Thyroid gland (tissue), 4 donors: ENCODE results near the gene MIB2. TPM values are rescaled to one million over a fixed set of nuclear protein-coding genes. Genes with fewer than 3 reads are reported as not detected.

Experiments used
- DNase-seq, 2 donors: peaks; one replicate each; pipeline ENCODE4 v3.0.0-alpha.2; 2019
- H3K27ac ChIP-seq, 3 donors: fragments of 200-600 bp; sonication (generic); 1 replicate in 2 of 3; 2 replicates in 1 of 3; pipeline ENCODE4 v1.5.1; 2016 to 2019; ENCODE audit warnings: mild to moderate bottlenecking in 1 of 3, moderate library complexity in 1 of 3
- H3K27me3 ChIP-seq: fragments of 200-600 bp; sonication (generic); one replicate; pipeline ENCODE4 v1.5.1; 2019
- H3K36me3 ChIP-seq, 2 donors: fragments of 200-600 bp; sonication (generic); one replicate each; pipeline ENCODE4 v1.5.1; 2016 to 2019
- H3K4me1 ChIP-seq, 2 donors: fragments of 200-600 bp; sonication (generic); one replicate each; pipeline ENCODE4 v1.5.1; 2017 to 2019
- H3K4me3 ChIP-seq, 3 donors: fragments of 200-600 bp; sonication (generic); replicated peaks in 1 of 3; 1 replicate in 2 of 3; 2 replicates in 1 of 3; pipeline ENCODE4 v1.5.1; 2016; ENCODE audit warnings: mild to moderate bottlenecking in 1 of 3
- H3K9me3 ChIP-seq: fragments of 200-600 bp; sonication (generic); one replicate; pipeline ENCODE4 v1.5.1; 2017
- CTCF ChIP-seq, 6 experiments: fragments of 200-600 bp in 3 of 6; fragments of 450-650 bp in 3 of 6; sonication (generic) in 3 of 6; IDR thresholded peaks; one replicate each; pipeline ENCODE4 v1.5.1; 2016 to 2019; ENCODE audit warnings: antibody characterized with exemption in 6 of 6, mild to moderate bottlenecking in 2 of 6, inconsistent platforms in 1 of 6, moderate library complexity in 1 of 6
- POLR2A ChIP-seq, 2 donors: fragments of 450-650 bp; IDR thresholded peaks; one replicate each; pipeline ENCODE4 v1.6.1; 2017; ENCODE audit warnings: antibody characterized with exemption in 2 of 2, mild to moderate bottlenecking in 2 of 2, moderate library complexity in 1 of 2
- WGBS, 2 donors: methylation state at CpG; one replicate each; pipeline ENCODE4 v1.1.5; 2017; 5-methylcytosine and 5-hydroxymethylcytosine counted together
- intact Hi-C: fragments of 100-400 bp; cut with DNase I; formaldehyde crosslinking; loops from one replicate; pipeline ENCODE4 v1.15.1; 2023
- total RNA-seq, 4 donors: library from RNA; depleted of rRNA; stranded (reverse); fragments of >200 nt; gene quantifications; one replicate each; pipeline ENCODE4 v1.2.3, GENCODE V29; 2016

The MIB2 gene
- total RNA-seq, 4 donors from 2014 or later = 54.6 to 110 (median 86.4) TPM

GRCh38 chr1:1601564-1602303 is 13.6 kb upstream of the MIB2 start:
- H3K27me3 ChIP-seq = no peaks in the 10 kb centered on the region
- intact Hi-C loops = no loop called here
- DNase-seq = no peak
- 86 to 88% methylated on average over 8 to 12 of the region's 15 CpGs for WGBS, 2 donors
- peaks cover 10 to 35% of the 10 kb centered on the region in 2 donors for H3K4me1 ChIP-seq
- no peaks in the 10 kb centered on the region for H3K36me3 ChIP-seq
- no peaks in the 10 kb centered on the region for H3K9me3 ChIP-seq
- no peak overlapping the region for H3K27ac ChIP-seq
- no peak for TF ChIP-seq CTCF (IDR thresholded peaks at IDR 0.05)
- TF ChIP-seq POLR2A (IDR thresholded peaks at IDR 0.05) = no peak
- H3K4me3 ChIP-seq = no peak overlapping the region

GRCh38 chr1:1602304-1602967 is 12.9 kb upstream of the MIB2 start:
- TF ChIP-seq CTCF (IDR thresholded peaks at IDR 0.05) (no peak), POLR2A (IDR thresholded peaks at IDR 0.05) (no peak)
- no peak overlapping the region for H3K4me3 ChIP-seq
- H3K4me1 ChIP-seq = peaks cover 10 to 30% of the 10 kb centered on the region in 2 donors
- DNase-seq = no peak
- H3K27ac ChIP-seq = no peak overlapping the region
- WGBS, 2 donors = 64 to 67% methylated on average over 17 to 18 of the region's 18 CpGs
- H3K9me3 ChIP-seq = no peaks in the 10 kb centered on the region
- no peaks in the 10 kb centered on the region for H3K27me3 ChIP-seq
- H3K36me3 ChIP-seq = no peaks in the 10 kb centered on the region
- intact Hi-C loops = no loop called here

GRCh38 chr1:1602968-1603506 is 12.3 kb upstream of the MIB2 start:
- DNase-seq = no peak
- no peak overlapping the region for H3K27ac ChIP-seq
- H3K4me3 ChIP-seq = no peak overlapping the region
- peaks cover 7 to 24% of the 10 kb centered on the region in 2 donors for H3K4me1 ChIP-seq
- intact Hi-C loops = no loop called here
- WGBS, 2 donors = 66 to 81% methylated on average over 9 of the region's 13 CpGs
- no peaks in the 10 kb centered on the region for H3K9me3 ChIP-seq
- TF ChIP-seq POLR2A (IDR thresholded peaks at IDR 0.05) (no peak), CTCF (IDR thresholded peaks at IDR 0.05) (no peak)
- H3K27me3 ChIP-seq = no peaks in the 10 kb centered on the region
- no peaks in the 10 kb centered on the region for H3K36me3 ChIP-seq

- DNase-seq = no peak
- TF ChIP-seq CTCF (IDR thresholded peaks at IDR 0.05) = no peak
- TF ChIP-seq POLR2A (IDR thresholded peaks at IDR 0.05) = no peak
- intact Hi-C loops = no loop called here
- H3K27ac ChIP-seq = no peak overlapping the region
- no peaks in the 10 kb centered on the region for H3K9me3 ChIP-seq
- H3K36me3 ChIP-seq = no peaks in the 10 kb centered on the region
- H3K4me3 ChIP-seq = no peak overlapping the region
- peaks cover 7 to 16% of the 10 kb centered on the region in 2 donors for H3K4me1 ChIP-seq
- WGBS, 2 donors = 72 to 77% methylated on average over 7 to 8 of the region's 13 CpGs
- no peaks in the 10 kb centered on the region for H3K27me3 ChIP-seq
Observed at GRCh38 chr1:1603671-1604373, 11.5 kb upstream of the MIB2 start.
